ENCODE measurements around the gene KANSL1.

GRCh38 chr17:46047398-46047797 is 145.8 kb downstream of the KANSL1 start:
- TF ChIP-seq CTCF (conservative IDR thresholded peaks at IDR 0.05 in 1 of 2, IDR thresholded peaks at IDR 0.05 in 1 of 2; ENCODE audit: extremely low read depth in 1 of 2, insufficient read depth in 1 of 2, low read depth in 1 of 2, low read length in 2 of 2) (no peak), EZH2 (IDR thresholded peaks at IDR 0.05; ENCODE audit: borderline replicate concordance, low read length) (no peak)
